Kidney tubule cell (primary cell): ENCODE measurements around the gene FGFR2.

Source experiments
- DNase-seq: peaks from one replicate; pipeline ENCODE4 v3.0.0-alpha.2; 2018; ENCODE audit warnings: low spot score

The FGFR2 gene

DNA sequence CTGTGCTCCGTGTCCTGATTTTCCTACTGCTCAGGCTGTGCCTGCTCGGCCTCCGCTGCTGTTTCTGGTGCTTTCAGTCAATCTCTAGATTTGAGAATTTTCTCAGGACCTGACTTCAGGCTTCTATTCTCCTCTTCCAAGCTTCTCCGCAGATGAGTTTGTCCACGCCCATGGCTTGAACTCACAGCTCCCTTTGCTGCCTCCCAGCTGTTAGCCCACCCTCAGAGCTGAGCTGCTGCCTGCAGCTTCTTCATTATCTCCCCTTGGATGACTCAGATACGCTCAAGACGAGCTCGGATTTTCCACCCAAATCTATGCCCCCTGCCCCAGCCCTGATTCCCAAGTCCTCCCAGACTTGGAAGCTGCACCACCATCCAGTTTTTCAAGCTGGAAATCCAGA is 104.7 kb downstream of the FGFR2 start:
- DNase-seq = no peak

DNA sequence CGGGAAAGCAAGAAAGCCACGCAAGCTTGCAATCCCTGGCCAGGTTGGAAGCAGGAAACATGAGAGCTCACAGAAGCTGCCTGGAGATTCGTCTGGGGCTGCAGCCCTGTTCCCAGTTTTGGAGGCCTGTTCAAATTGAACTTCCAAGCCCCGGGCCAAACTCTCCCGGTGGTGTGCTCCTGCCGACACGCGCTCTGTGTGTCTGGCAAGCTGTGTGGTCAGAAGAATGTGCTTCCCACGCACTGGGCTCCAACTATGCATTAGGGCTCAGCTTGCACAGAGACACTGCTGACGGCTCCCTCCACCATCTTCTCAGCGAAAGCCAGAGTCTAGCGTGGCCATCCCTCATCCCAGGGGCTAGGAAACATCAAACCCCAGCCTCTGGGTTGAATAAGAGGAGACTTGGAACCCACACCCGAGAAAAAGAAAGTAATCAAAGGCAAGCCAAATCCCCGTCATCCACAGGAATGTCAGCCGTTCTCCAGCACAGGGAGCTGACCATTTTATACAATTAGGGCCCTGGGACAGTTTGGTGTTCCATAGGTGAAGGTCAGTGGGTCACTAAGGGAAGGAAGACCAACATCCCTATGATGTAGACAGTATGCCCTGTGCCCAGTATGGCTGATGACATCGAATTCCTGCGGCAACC is 107.2 kb downstream of the FGFR2 start:
- DNase-seq = no peak

GRCh38 chr10:121485436-121486139 is 112.7 kb downstream of the FGFR2 start:
- DNase-seq = no peak

- no peak for DNase-seq
Measured at GRCh38 chr10:121484816-121485215, 113.4 kb downstream of the FGFR2 start.

DNA sequence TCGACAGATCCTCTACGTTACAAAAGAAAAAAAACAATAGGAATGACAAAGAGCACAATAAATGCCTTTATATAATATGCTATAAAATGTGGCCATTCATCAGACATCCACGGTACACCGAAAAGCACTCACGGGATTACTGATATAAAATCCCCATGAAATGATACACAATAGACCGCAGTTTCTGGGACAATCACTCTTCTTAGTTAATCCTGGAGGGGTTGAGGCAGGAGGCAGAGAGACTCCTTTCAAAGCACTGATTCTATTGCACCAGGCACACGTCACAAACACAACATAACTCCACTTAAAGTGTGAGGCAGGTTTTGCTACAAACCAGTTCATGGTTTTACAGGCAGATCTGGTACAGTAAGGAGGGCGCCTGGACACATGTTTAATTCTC is 113.8 kb downstream of the FGFR2 start:
- no peak for DNase-seq

- DNase-seq = no peak
Measured at GRCh38 chr10:121481180-121481579, 117.1 kb downstream of the FGFR2 start.

- DNase-seq = no peak
Measured at GRCh38 chr10:121478556-121478955, 119.7 kb downstream of the FGFR2 start.

GRCh38 chr10:121469797-121470606 is 128.2 kb downstream of the FGFR2 start:
- DNase-seq = no peak

GRCh38 chr10:121468726-121469125 is 129.5 kb downstream of the FGFR2 start:
- no peak for DNase-seq

DNA sequence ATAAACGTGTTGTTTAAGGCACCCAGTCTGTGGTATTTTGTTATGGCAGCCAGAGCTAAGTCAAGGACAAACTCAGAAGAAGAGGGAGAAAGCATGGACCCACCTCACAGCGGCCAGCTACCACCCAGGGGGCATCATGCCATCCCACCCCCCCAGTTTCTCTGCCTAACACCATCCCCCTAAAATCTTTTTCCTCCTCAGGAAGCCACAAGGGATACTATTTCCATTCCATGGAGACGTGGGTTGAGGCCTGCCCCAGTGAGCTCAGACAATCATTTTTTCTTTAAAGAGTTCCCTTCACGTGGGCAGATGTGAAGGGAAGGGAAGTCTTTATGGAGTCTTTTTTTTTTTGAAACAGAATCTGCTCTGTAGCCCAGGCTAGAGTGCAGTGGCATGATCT is 131.8 kb downstream of the FGFR2 start:
- no peak for DNase-seq

DNA sequence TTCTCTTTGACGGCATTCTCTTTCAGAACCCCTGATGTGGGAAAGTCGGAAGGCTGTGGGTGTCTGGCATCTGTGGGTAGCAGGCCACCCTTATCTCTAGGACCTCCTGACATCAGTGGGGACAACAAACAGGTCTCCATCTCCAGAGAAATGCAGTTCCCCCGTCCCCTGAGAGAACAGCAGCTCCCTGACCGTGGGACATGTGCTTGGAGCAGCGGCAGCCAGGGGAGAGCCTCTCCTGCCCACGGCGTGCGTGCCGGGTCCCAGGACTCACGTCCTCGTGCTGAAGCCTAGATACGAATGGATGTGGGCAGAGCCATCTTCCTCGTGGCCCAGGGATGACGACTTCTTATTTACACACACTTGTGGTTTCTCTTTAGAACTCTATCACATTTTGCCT is 133.0 kb downstream of the FGFR2 start:
- DNase-seq = no peak

DNA sequence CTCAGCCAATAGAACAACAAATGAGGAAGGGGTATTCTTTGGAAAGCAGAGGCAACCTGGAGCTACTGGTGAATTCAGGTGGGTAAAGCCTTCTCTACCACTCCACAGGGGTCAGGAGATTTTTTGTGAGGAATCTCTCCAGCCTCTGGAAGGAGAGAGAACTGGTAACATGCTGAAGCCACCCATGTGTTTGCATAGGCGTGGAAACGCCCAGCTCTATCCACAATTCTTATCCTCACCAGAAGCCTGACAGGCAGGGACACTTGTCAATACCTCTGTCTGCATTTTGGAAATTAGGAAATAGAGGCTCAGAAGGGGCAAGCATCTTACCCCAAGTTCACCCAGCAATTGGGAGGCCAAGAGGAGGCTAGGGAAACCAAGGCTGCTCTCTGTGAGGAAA is 133.7 kb downstream of the FGFR2 start:
- DNase-seq = no peak

GRCh38 chr10:121462955-121463354 is 135.3 kb downstream of the FGFR2 start:
- DNase-seq = no peak

- DNase-seq = no peak
Measured at GRCh38 chr10:121462281-121462680, 136.0 kb downstream of the FGFR2 start.

GRCh38 chr10:121461307-121461706 is 136.9 kb downstream of the FGFR2 start:
- no peak for DNase-seq

GRCh38 chr10:121460733-121461132 is 137.5 kb downstream of the FGFR2 start:
- DNase-seq = peak; percentile 25

- DNase-seq = peak; percentile 43
Measured at GRCh38 chr10:121459622-121460453, 138.4 kb downstream of the FGFR2 start.

DNA sequence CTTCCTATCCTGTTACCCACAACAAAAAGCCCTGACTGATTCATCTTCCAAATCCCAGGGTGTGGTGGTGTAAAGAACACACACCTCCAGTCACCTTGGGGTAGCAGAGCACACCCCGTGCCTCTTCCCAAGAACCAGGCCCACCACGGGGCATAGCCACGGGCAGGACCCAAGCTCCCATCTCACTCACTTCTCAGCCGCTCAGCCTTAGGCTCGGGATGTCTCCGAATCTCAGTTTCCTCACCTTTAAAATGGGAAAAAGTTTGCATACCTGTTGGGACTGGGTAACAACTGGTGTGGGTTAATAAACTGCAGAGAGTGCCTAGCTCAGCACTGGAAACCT is 139.0 kb downstream of the FGFR2 start:
- DNase-seq = no peak

DNA sequence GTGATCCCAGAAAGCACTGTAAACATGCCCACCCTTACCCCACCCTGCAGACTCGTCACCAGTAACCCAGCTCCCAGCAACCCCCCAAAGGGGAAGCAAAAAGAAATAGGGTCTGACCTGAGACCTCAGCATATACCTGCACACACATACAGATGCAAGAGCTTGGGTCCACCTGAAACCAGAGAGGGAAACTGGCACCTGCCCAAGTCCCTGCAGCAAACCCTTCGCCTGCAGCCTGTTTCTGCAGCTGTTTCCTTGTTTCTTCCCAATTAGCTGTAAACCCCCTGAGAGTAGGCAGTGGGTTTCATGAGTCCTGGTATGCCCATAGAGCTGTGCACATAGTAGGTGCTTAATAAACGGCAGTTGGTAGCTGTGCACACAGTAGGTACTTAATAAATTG is 140.5 kb downstream of the FGFR2 start:
- DNase-seq = no peak

DNA sequence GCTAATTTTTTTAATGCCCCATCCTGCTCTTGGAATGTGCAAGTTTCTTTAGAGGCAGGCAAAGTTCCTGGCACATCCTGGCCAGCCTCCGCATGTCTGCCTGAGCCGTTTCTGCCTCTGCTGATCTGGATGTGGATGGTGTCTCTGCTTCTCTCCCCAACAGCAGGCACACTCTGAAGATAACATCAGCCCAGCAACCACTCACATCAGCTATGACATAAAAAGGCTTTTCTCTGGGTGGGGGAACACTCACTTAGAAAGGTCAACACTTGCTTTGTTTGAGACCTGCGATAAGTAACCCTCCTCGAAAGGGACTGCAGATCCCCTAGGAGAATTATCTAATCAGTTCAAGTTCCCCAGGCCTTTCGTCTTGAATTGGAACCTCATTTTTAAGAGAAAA is 142.9 kb downstream of the FGFR2 start:
- DNase-seq = no peak

DNA sequence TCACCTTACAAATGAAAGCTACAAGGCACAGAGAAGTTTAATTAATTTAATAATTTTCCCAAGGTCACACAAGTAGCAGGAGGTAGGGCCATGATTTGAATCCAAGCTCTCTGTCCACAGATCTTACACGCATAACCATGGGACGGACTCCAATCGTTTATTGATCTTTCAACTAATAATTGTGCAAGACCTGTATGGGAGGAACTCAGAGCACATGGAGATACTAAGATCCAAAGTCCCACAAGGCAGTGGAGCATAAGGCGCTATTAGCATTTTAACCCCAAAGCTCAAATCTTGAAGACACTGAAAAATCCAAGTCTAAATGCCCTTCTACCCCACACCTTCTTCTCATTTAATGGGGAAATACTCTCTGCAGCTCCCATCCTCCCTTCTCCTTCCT is 143.5 kb downstream of the FGFR2 start:
- no peak for DNase-seq

DNA sequence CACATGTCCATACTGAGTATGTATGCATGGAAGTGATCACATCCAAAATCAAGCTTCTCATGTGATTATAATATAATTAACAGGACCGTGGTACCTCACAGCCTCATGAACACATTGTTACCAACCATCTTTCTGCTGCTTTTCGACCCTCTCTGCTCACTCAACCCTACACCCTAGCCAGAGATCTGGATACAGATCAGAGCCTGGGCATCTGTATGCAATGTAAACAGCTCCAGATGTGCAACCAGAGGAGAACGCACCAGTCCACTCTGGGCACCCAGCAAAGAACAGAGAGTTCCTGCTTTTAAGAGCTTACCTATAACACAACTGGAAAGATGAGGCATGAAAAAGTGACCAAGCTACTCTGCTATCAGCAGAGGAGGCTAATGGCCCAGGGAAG is 145.1 kb downstream of the FGFR2 start:
- DNase-seq = no peak
